ENCODE data around the gene MYO5B.

DNA sequence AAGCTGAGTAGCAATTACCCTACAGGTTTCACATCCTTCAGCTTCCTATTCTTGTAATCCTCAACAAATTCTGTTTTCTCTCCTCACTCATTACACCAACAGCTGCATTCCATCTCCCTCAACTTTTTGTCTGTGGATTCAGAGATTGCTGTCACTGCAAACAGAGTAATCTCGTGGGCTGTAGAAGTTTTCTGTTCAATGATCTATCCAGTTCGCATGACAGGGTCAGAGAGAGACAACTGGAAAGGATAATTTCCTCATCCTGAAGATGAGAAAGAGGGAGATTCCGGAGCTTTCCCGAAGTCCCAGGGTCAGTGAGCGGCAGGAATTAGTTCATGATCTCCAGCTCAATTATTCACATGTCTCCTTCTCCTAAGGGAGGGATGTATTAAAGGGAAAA lies 75.7 kb downstream of the MYO5B start:
- TF ChIP-seq, protein P1, sequence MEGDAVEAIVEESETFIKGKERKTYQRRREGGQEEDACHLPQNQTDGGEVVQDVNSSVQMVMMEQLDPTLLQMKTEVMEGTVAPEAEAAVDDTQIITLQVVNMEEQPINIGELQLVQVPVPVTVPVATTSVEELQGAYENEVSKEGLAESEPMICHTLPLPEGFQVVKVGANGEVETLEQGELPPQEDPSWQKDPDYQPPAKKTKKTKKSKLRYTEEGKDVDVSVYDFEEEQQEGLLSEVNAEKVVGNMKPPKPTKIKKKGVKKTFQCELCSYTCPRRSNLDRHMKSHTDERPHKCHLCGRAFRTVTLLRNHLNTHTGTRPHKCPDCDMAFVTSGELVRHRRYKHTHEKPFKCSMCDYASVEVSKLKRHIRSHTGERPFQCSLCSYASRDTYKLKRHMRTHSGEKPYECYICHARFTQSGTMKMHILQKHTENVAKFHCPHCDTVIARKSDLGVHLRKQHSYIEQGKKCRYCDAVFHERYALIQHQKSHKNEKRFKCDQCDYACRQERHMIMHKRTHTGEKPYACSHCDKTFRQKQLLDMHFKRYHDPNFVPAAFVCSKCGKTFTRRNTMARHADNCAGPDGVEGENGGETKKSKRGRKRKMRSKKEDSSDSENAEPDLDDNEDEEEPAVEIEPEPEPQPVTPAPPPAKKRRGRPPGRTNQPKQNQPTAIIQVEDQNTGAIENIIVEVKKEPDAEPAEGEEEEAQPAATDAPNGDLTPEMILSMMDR (conservative IDR thresholded peaks at IDR 0.05 in 1 of 2, IDR thresholded peaks at IDR 0.05 in 1 of 2; ENCODE audit: extremely low read depth in 1 of 2, insufficient read depth in 1 of 2, low read depth in 1 of 2, low read length in 2 of 2), result no peak
- no peak for TF ChIP-seq EZH2 (IDR thresholded peaks at IDR 0.05; ENCODE audit: borderline replicate concordance, low read length)

Measured in mammary epithelial cell (primary cell).